Gastroesophageal sphincter (tissue), 3 donors: Measurements from ENCODE around the gene ERF.

Experiments used
- CTCF ChIP-seq, 4 experiments: fragments of 200-600 bp in 2 of 4; fragments of 450-650 bp in 2 of 4; sonication (generic) in 1 of 4; IDR thresholded peaks; one replicate each; pipeline ENCODE4 v1.5.1; 2017 to 2019; ENCODE audit warnings: antibody characterized with exemption in 4 of 4, mild to moderate bottlenecking in 2 of 4, moderate library complexity in 2 of 4
- EP300 ChIP-seq: sonication (generic); formaldehyde crosslinking; IDR thresholded peaks from one replicate; pipeline ENCODE4 v1.6.1; 2017; ENCODE audit warnings: antibody characterized with exemption, mild to moderate bottlenecking
- POLR2A ChIP-seq, 2 donors: fragments of 450-650 bp; IDR thresholded peaks; one replicate each; pipeline ENCODE4 v1.6.1; 2017; ENCODE audit warnings: antibody characterized with exemption in 2 of 2, mild to moderate bottlenecking in 2 of 2, moderate library complexity in 1 of 2
- POLR2AphosphoS5 ChIP-seq: sonication (generic); formaldehyde crosslinking; IDR thresholded peaks from one replicate; pipeline ENCODE4 v1.6.1; 2017; ENCODE audit warnings: antibody characterized with exemption

GRCh38 chr19:42250183-42250665 lies 4.7 kb downstream of the ERF start:
- TF ChIP-seq EP300 (no peak), CTCF (IDR thresholded peaks at IDR 0.05) (no peak), POLR2AphosphoS5 (no peak), POLR2A (IDR thresholded peaks at IDR 0.05) (no peak)
